ENCODE results near the gene COL5A3. TPM values are rescaled to one million over a fixed set of nuclear protein-coding genes. Genes with fewer than 3 reads are reported as not detected.

The COL5A3 gene
- total and polyA plus RNA-seq, 4 donors = 0.14 to 4.9 (median 0.76) TPM

DNA sequence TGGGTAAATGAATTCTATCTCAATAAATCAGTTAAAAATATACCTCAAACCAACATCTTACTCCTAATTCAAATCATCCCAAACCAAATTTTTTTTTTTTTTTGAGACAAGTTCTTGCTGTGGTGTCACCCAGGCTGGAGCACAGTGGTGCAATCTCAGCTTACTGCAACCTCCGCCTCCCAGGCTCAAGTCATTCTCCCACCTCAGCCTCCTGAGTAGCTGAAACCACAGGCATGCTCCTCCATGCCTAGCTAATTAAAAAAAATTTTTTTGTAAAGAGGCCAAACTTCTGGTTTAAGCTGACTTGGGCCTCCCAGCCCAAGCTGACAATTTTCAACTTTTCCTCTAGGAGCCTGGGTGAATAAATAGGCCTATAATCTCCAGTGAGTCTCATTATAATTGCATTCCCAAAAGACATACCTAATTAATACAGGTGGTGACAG lies 51.9 kb downstream of the COL5A3 start:
- Histone ChIP-seq H3K27ac (ENCODE audit: low read depth in 1 of 2, low read length in 2 of 2) (no peak overlapping the region), H3K27me3 (ENCODE audit: control insufficient read depth in 4 of 4, insufficient read depth in 4 of 4, low read length in 3 of 4) (no peaks in the 10 kb centered on the region), H3K36me3 (ENCODE audit: control insufficient read depth in 4 of 4, insufficient read depth in 3 of 4, low read depth in 1 of 4, low read length in 3 of 4) (peaks cover 0 to 3% (median 0%) of the 10 kb centered on the region in 4 donors), H3K9me3 (ENCODE audit: control insufficient read depth in 4 of 4, low read length in 3 of 4) (no peaks in the 10 kb centered on the region), H3K9ac (ENCODE audit: low read depth in 1 of 2, low read length in 2 of 2) (no peak overlapping the region), H3K4me1 (ENCODE audit: control insufficient read depth in 4 of 4, insufficient read depth in 4 of 4, low read length in 3 of 4) (no peaks in the 10 kb centered on the region), H3K4me3 (ENCODE audit: low read depth in 1 of 3, low read length in 3 of 3) (no peak overlapping the region)
- DNase-seq (ENCODE audit: low spot score) = no peak
- TF ChIP-seq EGR1 (IDR thresholded peaks at IDR 0.05; ENCODE audit: low read depth in 2 of 2) (no peak), FOXA1 (IDR thresholded peaks at IDR 0.05) (no peak), RXRA (IDR thresholded peaks at IDR 0.05) (no peak), RAD21 (IDR thresholded peaks at IDR 0.05) (no peak), JUND (IDR thresholded peaks at IDR 0.05) (no peak), HNF4G (IDR thresholded peaks at IDR 0.05) (no peak), GABPA (IDR thresholded peaks at IDR 0.05 in 1 of 2, conservative IDR thresholded peaks at IDR 0.05 in 1 of 2) (no peak)
- TF ChIP-seq, protein P1, sequence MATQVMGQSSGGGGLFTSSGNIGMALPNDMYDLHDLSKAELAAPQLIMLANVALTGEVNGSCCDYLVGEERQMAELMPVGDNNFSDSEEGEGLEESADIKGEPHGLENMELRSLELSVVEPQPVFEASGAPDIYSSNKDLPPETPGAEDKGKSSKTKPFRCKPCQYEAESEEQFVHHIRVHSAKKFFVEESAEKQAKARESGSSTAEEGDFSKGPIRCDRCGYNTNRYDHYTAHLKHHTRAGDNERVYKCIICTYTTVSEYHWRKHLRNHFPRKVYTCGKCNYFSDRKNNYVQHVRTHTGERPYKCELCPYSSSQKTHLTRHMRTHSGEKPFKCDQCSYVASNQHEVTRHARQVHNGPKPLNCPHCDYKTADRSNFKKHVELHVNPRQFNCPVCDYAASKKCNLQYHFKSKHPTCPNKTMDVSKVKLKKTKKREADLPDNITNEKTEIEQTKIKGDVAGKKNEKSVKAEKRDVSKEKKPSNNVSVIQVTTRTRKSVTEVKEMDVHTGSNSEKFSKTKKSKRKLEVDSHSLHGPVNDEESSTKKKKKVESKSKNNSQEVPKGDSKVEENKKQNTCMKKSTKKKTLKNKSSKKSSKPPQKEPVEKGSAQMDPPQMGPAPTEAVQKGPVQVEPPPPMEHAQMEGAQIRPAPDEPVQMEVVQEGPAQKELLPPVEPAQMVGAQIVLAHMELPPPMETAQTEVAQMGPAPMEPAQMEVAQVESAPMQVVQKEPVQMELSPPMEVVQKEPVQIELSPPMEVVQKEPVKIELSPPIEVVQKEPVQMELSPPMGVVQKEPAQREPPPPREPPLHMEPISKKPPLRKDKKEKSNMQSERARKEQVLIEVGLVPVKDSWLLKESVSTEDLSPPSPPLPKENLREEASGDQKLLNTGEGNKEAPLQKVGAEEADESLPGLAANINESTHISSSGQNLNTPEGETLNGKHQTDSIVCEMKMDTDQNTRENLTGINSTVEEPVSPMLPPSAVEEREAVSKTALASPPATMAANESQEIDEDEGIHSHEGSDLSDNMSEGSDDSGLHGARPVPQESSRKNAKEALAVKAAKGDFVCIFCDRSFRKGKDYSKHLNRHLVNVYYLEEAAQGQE (IDR thresholded peaks at IDR 0.05) = no peak
- 92% methylated on average over 1 of the region's 1 CpG for WGBS

DNA sequence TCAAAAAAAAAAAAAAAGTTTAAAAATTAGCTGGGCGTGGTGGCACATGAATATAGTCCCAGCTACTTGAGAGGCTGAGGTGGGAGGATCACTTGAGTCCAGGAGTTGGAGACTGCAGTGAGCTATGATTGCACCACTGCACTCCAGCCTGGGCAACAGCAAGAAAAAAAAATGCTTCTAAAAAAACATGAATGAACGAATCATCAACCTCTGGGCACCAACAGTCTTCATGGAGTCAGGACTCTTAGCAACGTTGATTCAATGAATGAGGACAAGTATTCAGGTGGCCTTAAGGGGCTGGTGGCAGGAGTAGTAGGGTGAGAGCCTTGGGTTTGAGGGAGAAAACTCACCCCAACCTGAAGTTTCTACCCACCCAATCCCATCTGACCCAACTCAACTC lies 53.3 kb downstream of the COL5A3 start:
- WGBS = 81% methylated on average over 3 of the region's 3 CpGs

DNA sequence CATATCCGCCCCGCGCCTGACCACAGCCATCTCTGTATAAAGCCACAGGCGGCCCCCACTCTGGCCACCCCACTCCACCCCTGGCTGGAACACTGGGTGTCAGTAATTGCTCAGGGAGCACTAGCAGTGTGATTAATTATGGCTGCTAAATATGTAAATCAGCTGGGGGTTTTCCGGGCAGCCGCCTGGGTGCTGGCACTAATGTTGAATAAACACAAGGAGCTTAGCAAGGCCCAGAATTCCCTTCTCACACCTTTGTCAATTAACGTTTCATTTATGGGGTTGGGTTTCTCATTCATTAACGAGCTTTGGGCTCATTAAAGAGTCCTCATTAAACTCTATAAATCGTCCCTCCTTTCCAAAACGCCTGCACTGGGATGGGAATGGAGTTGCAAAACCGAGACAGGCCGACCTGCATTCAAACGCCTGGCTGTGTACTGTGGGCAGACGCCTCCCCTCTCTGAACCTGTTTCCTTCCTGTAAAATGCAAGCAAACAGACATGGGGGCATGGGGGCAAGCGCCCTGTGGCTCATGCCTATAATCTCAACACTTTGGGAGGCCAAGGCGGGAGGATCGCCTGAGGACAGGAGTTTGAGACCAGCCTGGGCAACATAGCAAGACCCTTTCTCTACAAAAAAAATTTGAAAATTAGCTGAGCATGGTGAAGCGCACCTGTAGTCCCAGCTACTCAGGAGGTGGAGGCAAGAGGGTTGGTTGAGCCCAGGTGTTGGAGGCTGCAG lies 56.3 kb downstream of the COL5A3 start:
- H3K4me1 ChIP-seq (ENCODE audit: control insufficient read depth in 4 of 4, insufficient read depth in 4 of 4, low read length in 3 of 4) = no peaks in the 10 kb centered on the region
- H3K27ac ChIP-seq (ENCODE audit: low read depth in 1 of 2, low read length in 2 of 2) = no peak overlapping the region
- H3K9me3 ChIP-seq (ENCODE audit: control insufficient read depth in 4 of 4, low read length in 3 of 4) = no peaks in the 10 kb centered on the region
- no peaks in the 10 kb centered on the region for H3K27me3 ChIP-seq (ENCODE audit: control insufficient read depth in 4 of 4, insufficient read depth in 4 of 4, low read length in 3 of 4)
- DNase-seq (ENCODE audit: low spot score) = no peak
- H3K4me3 ChIP-seq (ENCODE audit: low read depth in 1 of 3, low read length in 3 of 3) = no peak overlapping the region
- WGBS = 84% methylated on average over 18 of the region's 18 CpGs
- H3K9ac ChIP-seq (ENCODE audit: low read depth in 1 of 2, low read length in 2 of 2) = no peak overlapping the region
- no peaks in the 10 kb centered on the region for H3K36me3 ChIP-seq (ENCODE audit: control insufficient read depth in 4 of 4, insufficient read depth in 3 of 4, low read depth in 1 of 4, low read length in 3 of 4)
- TF ChIP-seq RAD21 (IDR thresholded peaks at IDR 0.05) (no peak), EGR1 (IDR thresholded peaks at IDR 0.05; ENCODE audit: low read depth in 2 of 2) (no peak), HNF4G (IDR thresholded peaks at IDR 0.05) (no peak), JUND (IDR thresholded peaks at IDR 0.05) (no peak), FOXA2 (IDR thresholded peaks at IDR 0.05) (no peak), TAF1 (conservative IDR thresholded peaks at IDR 0.05) (no peak)
- TF ChIP-seq, protein P2, sequence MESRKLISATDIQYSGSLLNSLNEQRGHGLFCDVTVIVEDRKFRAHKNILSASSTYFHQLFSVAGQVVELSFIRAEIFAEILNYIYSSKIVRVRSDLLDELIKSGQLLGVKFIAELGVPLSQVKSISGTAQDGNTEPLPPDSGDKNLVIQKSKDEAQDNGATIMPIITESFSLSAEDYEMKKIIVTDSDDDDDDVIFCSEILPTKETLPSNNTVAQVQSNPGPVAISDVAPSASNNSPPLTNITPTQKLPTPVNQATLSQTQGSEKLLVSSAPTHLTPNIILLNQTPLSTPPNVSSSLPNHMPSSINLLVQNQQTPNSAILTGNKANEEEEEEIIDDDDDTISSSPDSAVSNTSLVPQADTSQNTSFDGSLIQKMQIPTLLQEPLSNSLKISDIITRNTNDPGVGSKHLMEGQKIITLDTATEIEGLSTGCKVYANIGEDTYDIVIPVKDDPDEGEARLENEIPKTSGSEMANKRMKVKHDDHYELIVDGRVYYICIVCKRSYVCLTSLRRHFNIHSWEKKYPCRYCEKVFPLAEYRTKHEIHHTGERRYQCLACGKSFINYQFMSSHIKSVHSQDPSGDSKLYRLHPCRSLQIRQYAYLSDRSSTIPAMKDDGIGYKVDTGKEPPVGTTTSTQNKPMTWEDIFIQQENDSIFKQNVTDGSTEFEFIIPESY (IDR thresholded peaks at IDR 0.05) = no peak
- TF ChIP-seq, protein P3, sequence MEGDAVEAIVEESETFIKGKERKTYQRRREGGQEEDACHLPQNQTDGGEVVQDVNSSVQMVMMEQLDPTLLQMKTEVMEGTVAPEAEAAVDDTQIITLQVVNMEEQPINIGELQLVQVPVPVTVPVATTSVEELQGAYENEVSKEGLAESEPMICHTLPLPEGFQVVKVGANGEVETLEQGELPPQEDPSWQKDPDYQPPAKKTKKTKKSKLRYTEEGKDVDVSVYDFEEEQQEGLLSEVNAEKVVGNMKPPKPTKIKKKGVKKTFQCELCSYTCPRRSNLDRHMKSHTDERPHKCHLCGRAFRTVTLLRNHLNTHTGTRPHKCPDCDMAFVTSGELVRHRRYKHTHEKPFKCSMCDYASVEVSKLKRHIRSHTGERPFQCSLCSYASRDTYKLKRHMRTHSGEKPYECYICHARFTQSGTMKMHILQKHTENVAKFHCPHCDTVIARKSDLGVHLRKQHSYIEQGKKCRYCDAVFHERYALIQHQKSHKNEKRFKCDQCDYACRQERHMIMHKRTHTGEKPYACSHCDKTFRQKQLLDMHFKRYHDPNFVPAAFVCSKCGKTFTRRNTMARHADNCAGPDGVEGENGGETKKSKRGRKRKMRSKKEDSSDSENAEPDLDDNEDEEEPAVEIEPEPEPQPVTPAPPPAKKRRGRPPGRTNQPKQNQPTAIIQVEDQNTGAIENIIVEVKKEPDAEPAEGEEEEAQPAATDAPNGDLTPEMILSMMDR (IDR thresholded peaks at IDR 0.05; ENCODE audit: low read depth, low read length, missing input control) = no peak
- TF ChIP-seq, protein P1 (IDR thresholded peaks at IDR 0.05) = no peak
- TF ChIP-seq, protein P4, sequence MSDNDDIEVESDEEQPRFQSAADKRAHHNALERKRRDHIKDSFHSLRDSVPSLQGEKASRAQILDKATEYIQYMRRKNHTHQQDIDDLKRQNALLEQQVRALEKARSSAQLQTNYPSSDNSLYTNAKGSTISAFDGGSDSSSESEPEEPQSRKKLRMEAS (IDR thresholded peaks at IDR 0.05) = no peak

More for the DNA sequence above, 53.3 kb downstream of the COL5A3 start:
- no peaks in the 10 kb centered on the region for H3K4me1 ChIP-seq (ENCODE audit: control insufficient read depth in 4 of 4, insufficient read depth in 4 of 4, low read length in 3 of 4)
- TF ChIP-seq, protein P4 (IDR thresholded peaks at IDR 0.05) = no peak
- TF ChIP-seq HNF4G (IDR thresholded peaks at IDR 0.05) = no peak
- TF ChIP-seq FOXA2 (IDR thresholded peaks at IDR 0.05) = no peak
- no peak for TF ChIP-seq TAF1 (conservative IDR thresholded peaks at IDR 0.05)
- TF ChIP-seq HNF4A (conservative IDR thresholded peaks at IDR 0.05) = no peak
- H3K9ac ChIP-seq (ENCODE audit: low read depth in 1 of 2, low read length in 2 of 2) = no peak overlapping the region
- no peaks in the 10 kb centered on the region for H3K27me3 ChIP-seq (ENCODE audit: control insufficient read depth in 4 of 4, insufficient read depth in 4 of 4, low read length in 3 of 4)
- no peak overlapping the region for H3K27ac ChIP-seq (ENCODE audit: low read depth in 1 of 2, low read length in 2 of 2)
- no peaks in the 10 kb centered on the region for H3K9me3 ChIP-seq (ENCODE audit: control insufficient read depth in 4 of 4, low read length in 3 of 4)
- peaks cover 0 to 3% (median 0%) of the 10 kb centered on the region in 4 donors for H3K36me3 ChIP-seq (ENCODE audit: control insufficient read depth in 4 of 4, insufficient read depth in 3 of 4, low read depth in 1 of 4, low read length in 3 of 4)
- no peak overlapping the region for H3K4me3 ChIP-seq (ENCODE audit: low read depth in 1 of 3, low read length in 3 of 3)
- DNase-seq (ENCODE audit: low spot score) = no peak
